ENCODE results near the gene COL4A1.
A peak's percentile ranks its signal among the peaks of the same experiment; 100 is the strongest.

The COL4A1 gene

DNA sequence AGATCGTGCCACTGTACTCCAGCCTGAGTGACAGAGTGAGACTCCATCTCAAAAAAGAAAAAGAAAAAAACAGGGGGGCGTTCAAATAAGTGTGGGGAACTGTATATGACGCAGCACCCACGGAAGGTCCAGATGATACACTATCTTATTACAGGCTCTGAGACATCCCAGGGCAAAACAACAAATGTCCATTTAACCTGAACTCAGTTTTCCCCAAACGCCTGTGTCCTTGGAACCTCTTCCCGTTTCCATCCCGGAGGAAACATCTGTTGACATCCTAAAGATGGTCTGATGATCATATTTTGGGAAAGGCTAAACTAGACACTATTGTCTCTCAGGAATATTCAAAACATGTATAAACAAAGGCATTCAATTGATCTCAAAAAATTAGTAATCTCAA is 72.4 kb downstream of the COL4A1 start:
- no peak for DNase-seq

- peak; percentile 38 for DNase-seq
Measured at GRCh38 chr13:110233951-110234280, 73.0 kb downstream of the COL4A1 start.

DNA sequence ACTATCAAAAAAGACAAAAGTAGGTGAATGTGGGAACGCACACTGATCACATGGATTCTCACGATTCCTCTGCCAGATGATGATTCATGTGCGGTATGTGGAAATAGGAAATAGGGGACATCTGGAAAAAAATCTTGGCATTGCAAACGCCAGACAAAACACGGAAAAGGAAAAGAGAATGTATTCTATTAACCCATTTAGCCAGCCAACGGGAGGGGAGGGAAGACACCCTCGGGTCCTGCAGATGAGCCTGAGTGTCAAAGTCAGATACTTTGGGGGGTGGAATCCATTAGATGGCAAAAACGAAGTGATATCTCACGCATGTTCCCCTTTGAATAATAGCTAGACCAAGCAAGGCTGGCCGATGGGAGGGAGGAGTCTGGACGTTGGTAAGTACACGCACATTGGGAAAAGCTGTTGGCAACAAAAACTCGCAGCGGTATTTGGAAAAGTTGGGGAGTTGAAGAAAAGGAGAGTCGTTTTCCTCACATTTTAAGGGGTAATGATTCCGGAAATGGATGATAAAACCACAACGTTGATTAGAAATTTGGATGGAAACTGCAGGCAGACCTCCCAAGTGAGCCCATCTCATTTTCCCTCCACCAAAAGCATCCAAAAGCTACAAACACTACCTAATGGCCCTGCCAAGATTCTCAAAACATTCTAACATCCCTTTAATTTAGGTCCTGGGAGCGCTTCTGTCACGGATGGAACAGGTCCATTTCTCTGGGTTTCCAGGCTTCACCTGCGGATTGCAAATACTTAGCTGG is 73.6 kb downstream of the COL4A1 start:
- no peak for DNase-seq

- DNase-seq, result no peak
Measured at GRCh38 chr13:110232756-110233155, 74.2 kb downstream of the COL4A1 start.

GRCh38 chr13:110232142-110232541 is 74.8 kb downstream of the COL4A1 start:
- no peak for DNase-seq

DNA sequence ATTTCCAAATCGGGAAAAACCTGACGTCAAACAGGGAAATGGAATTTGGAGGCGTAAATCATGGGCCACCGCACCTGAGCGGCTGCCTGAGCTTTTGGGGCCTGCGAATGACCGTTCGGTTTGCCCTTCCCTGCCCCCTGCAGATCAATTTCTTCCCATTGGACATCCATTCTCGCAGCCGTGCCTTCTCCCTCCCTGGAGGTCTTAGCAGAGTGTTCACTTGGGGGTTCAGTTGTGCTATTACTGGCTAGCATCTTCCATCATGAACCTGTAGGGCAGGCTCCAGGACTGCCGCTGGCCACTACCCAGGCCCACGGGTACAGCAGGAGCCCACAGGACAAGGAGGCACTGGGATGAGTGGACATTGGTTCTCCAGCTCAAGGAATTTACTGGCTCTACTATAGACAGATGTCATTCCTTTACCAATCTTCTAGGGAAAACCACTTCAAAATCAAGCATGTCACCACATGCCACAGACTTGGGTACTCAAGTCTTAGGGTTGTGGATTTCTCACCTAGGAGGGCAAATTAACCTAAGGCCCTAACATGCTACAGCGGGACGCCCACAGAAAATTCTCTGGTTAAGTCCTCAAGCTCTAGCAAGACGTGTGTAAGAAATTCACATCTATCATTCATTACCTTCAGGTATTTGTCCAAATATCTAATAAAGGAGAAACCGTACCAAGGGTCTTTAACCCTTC is 75.5 kb downstream of the COL4A1 start:
- no peak for DNase-seq

- DNase-seq, result no peak
Measured at GRCh38 chr13:110230661-110231347, 76.2 kb downstream of the COL4A1 start.

- no peak for DNase-seq
Measured at GRCh38 chr13:110229905-110230563, 76.9 kb downstream of the COL4A1 start.

DNA sequence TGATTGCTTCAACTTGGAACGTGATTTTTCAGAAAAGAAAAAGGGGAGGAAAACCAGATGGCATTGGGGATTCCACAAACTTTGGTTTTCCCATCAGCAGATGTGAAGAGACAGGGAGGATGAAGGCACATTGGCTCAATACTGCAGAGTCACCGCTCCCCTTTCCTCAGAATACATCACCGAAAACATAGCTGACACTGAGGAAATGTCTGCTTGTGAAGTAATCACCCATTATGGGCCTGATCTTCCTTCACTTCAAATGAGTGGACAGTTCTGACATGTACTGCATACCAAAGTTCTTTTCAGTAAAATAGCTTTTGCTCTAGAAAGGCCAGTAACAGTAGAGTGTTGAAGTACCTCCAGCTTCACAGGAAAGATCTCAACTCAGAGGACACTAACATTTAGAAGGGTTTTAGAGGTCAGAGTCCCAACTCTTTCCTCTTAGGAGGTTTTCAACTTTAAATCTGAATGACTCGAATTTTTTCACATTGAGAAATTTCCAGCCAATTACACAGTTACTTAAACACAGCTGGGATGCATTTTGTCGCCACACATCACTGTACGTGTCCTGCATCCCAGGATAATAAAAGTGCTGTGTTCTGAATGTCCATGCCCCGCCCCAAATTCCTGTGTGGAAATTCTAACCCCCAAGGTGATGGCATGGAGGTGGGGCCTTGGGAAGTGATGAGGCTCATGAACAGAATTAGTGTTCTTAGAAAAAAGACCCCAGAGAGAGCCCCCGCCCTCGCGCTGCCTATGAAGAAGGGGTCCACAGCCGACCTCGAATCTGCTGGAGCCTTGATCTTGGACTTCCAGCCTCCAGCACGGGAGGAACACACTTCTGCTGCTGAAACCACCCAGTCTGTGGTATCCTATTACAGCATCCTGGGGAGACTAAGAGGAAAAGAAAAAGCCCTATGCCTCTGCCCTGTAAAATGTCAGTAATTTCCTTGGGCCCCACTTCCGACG is 77.7 kb downstream of the COL4A1 start:
- no peak for DNase-seq

DNA sequence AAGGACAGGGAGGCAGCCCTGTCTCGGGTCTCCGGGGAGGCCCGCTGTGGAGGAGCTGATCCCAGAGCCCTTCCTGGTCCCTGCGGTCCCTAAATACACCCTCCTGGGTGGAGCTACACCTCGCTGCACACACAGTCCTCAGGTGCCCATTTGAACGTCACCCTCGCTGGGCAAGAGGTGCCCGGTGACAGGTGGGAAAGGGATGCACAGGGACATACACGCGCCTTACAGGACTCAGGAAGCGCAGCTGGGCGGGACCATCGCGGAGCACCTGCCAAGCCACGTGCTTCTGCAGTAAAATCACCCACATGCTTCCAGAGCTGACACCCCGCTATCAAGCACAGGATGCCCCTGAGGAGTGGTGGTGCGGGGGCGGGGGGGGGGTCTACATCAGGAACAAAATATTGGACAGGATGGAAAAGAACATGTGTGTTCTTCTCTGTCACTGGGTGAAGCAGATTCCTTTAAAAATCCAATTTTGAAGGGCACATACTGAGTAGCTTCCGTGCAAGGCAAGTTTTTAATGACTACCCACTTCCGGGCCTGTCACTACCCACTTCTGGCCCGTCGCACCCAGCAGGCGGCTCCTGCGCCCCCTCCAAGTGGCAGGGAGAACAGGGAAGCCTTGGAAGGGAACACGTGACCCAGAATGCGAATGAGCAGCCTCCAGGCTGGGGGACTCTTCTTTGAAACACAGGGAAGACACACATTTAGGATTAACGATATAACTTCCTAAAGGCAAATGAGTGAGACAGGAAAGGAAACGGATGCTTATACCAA is 78.9 kb downstream of the COL4A1 start:
- no peak for DNase-seq

GRCh38 chr13:110227416-110227815 is 79.5 kb downstream of the COL4A1 start:
- DNase-seq, result no peak

- DNase-seq, result no peak
Measured at GRCh38 chr13:110225609-110226574, 81.1 kb downstream of the COL4A1 start.

- DNase-seq, result no peak
Measured at GRCh38 chr13:110225003-110225402, 82.0 kb downstream of the COL4A1 start.

DNA sequence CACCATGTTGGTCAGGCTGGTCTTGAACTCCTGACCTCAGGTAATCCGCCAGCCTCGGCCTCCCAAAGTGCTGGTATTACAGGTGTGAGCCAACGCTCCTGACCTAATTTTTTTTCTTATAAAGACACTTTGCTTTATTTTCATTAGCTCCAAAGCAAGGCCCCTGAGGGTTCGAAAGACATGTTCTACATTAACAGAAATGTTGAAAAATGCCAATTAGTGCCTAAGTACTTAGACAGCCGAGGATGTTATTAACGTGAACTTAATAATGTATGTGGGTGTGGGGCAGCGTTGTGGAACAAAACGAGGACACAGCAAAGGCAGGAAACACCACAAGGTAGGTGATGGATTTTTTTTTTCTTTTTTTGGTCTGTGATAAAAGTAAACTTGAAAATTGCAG is 82.4 kb downstream of the COL4A1 start:
- no peak for DNase-seq

DNA sequence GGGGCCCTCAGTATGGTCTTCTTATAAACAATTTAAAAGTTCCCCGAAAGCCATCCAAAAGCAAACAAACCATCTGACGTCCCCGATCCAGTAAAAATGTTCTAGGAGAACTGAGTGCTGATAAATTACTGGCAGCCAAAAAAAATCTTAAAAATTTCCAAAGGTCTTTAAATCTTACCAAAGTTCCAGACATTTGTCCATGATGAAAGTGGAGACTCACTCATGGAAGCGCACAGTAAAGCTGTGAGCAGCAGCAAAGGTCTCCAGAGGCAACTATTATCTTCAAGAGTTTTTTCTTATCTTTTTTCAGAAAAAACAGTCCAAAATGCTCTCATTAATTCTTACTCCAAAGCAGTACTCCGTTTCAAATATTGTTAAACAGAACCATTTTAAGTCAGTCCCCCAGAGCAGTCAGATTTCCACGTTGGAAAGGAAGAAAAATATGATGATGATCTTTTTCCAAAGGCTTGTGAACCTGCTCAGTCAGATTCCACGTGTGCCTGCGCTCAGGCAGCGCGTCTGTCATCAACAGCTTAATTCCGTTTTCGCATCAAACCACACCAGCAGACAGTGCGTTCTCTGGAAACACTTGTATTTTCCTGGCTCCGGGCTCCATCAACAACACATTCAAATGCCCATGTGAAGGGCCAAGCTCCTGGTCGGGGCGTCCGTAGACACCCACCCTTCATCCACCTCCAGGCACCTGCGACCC is 85.4 kb downstream of the COL4A1 start:
- no peak for DNase-seq

DNA sequence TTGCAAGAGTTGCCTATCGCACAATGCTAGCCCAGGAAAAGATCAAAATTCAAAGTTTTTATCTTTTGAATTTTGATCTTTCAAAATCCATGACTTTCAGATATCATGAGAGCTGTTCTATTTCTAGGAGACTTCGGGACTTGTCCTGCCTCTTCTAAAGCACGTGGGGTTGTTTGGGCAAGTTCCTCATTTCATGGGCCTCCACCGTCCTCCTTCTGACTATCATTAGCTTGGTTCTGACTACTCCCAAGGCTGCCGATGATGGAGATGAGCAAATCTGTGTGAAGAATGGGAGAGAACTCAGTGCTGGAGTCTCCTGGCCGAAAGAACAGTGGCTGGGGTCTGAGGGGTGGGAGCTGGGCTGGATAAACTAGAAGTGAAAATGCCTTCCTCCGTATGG is 86.5 kb downstream of the COL4A1 start:
- DNase-seq, result peak; percentile 57

DNA sequence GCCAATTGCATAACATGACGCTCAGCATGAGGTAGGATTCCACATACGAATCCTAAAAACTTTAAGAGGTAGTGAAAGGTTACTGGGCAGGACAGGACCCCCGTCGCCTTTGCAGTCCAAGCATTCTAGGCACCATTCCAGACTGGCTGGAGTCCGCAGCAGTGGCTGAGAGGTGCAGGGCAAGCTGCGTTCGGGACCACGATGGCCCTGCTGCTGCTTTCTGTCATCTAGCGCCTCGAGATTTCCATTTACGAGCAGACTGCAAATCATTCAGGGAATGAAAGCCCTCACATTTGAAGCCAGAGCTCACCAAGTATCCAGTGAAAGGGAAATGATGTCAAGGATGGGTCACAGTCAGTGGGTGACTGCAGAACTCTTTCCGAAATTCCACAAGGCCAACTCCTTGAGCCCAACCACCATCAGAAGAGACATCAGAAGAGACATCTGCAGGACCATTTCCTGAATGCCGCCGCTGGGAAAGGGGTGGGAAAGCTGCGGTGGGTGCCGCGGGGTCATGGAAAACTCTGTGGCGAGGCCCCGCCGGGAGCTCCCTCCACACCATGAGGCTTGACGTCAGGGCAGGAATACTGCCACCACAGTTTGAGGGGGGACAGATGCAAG is 88.3 kb downstream of the COL4A1 start:
- DNase-seq, result no peak

- no peak for DNase-seq
Measured at GRCh38 chr13:110217811-110218210, 89.1 kb downstream of the COL4A1 start.

DNA sequence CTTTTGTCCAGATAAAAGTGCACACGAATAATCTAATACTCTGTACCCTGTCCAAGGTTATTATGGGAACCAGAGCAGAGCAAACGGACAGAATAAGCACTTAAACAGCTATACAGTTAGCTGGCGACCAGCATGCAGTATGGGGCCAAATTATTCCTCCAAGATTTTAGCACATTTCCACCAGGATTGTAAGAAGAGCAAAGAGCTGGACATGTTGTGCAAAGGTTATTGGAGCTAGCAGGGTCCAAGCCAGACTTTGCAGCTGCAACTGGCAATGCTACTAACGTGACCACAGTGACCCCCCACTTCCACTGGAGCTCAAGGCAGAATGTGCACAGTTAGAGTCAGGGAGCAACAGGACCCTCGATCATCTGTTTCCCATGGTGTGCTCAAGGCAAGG is 89.9 kb downstream of the COL4A1 start:
- no peak for DNase-seq
